Omental fat pad (tissue), 4 donors: ENCODE results near the gene PXDN. TPM values are rescaled to one million over a fixed set of nuclear protein-coding genes. Genes with fewer than 3 reads are reported as not detected.

ENCODE experiments used
- ATAC-seq: fragments of 150-250 bp; one replicate; pipeline ENCODE4 v1.9.1; 2016; ENCODE audit warnings: mild to moderate bottlenecking, moderate library complexity; ENCODE audit not compliant: low FRiP score
- DNase-seq: peaks from one replicate; pipeline ENCODE4 v3.0.0-alpha.2; 2019; ENCODE audit warnings: low spot score
- total RNA-seq, 4 donors: library from RNA; depleted of rRNA; stranded (reverse); fragments of >200 nt; gene quantifications; one replicate each; pipeline ENCODE4 v1.1.0, GENCODE V29; 2016
- TF ChIP-seq, protein P1 (sequence below), 3 donors: fragments of 450-650 bp; IDR thresholded peaks; one replicate each; pipeline ENCODE4 v1.5.1; 2016 to 2017; ENCODE audit warnings: antibody characterized with exemption in 3 of 3, mild to moderate bottlenecking in 3 of 3, moderate library complexity in 2 of 3

Gene PXDN
- total RNA-seq, 4 donors from 2014 or later = 81.2 to 228 (median 112) TPM

DNA sequence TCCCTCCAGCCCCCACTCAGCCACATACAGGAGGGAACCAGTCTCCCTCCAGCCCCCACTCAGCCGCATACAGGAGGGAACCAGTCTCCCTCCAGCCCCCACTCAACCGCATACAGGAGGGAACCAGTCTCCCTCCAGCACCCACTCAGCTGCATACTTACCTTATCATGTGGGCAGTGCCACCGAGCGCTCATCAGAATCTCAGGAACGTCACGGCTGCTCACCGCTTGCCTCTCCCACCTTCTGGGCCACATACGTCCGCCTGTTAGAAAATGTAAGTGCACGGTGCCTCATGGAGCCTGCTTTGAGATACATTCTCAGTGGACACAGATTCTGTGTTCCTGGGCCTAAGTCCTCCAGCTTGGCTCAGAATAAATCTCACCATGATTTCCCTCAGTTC is 124.8 kb downstream of the PXDN start:
- TF ChIP-seq, protein P1, sequence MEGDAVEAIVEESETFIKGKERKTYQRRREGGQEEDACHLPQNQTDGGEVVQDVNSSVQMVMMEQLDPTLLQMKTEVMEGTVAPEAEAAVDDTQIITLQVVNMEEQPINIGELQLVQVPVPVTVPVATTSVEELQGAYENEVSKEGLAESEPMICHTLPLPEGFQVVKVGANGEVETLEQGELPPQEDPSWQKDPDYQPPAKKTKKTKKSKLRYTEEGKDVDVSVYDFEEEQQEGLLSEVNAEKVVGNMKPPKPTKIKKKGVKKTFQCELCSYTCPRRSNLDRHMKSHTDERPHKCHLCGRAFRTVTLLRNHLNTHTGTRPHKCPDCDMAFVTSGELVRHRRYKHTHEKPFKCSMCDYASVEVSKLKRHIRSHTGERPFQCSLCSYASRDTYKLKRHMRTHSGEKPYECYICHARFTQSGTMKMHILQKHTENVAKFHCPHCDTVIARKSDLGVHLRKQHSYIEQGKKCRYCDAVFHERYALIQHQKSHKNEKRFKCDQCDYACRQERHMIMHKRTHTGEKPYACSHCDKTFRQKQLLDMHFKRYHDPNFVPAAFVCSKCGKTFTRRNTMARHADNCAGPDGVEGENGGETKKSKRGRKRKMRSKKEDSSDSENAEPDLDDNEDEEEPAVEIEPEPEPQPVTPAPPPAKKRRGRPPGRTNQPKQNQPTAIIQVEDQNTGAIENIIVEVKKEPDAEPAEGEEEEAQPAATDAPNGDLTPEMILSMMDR (IDR thresholded peaks at IDR 0.05) = no peak
- DNase-seq = no peak
- ATAC-seq = peak; percentile 42

DNA sequence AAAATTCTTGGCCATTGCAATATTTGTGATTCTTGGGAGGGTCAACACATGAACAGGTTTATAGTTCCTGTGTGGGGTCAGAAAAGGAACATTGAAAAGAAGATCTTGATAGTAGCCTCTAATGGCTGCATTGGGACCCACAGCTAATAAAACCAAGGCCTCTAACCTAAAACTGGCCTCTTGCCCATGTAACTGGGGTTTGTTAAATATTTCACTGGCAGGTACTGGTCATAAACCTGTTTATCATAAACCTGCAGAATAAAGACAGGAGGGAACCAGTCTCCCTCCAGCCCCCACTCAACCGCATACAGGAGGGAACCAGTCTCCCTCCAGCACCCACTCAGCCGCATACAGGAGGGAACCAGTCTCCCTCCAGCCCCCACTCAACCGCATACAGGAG is 125.3 kb downstream of the PXDN start:
- TF ChIP-seq, protein P1 (IDR thresholded peaks at IDR 0.05) = no peak
- ATAC-seq (no peak), DNase-seq (no peak)

DNA sequence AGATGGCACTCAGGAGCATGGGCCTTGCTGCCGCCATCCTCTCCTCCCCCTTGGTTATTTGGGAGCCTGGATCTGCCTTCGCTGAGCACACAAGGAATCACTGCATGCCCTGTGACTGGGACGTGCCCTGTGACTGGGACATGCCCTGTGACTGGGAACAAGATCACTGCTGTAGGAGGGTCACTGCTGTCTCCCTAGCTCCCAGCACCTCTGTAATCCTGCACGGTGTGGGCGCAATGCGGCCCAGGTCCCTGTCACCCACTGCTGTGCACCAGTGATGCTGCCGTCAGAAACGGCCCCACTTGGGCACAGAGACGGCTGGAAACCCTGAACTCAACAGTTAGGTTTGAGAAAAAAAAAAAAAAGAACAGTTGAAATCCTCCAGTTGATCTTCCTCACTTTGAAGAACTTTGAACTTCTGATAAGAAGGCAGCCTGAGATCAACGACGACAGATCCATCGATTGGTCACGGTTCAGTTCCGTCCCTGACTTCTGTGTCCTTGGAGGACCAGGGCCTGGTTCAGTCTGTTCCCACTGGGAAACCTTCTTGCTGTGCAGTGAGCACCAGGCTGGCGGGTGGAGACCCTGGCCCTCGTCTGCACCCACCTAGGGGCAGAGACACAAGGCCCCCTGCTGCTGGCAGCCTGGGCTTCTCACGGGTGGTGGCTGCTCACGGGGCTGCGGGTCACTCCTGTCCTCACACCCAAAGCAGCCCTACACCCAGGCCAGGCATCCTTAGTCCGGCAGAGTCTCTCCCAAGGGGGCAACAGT is 125.9 kb downstream of the PXDN start:
- ATAC-seq = no peak
- no peak for DNase-seq
- TF ChIP-seq, protein P1 (IDR thresholded peaks at IDR 0.05) = no peak

DNA sequence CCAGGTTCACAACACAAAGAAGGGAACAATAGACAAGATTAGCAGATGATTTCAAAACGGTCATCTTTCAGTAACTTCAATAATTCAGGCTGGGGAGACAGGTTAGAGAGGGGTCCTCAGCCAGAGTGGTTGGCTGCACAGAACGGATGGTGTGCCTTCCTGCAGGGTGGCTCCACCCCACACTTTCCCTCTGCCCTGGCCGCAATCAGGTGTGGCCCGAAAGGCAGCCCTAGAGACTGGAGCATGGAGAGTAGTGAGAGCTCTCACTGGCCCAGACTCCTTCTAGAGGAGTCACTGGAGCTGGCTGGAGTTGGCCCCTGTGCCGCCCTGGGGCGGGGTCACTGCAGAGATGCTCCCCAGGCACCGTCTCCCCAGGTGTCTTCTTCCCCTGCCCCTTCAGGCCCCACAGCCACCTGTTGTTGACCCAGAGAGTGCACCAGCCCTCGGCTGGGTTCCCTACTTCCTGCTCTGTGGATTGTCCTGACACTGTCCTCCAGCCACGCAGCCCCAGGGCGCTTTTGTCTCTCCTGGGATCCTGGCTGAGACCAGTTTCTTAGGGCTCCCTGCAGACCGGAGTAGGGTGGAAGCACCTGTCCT is 126.8 kb downstream of the PXDN start:
- DNase-seq (no peak), ATAC-seq (no peak)
- TF ChIP-seq, protein P1 (IDR thresholded peaks at IDR 0.05) = no peak

DNA sequence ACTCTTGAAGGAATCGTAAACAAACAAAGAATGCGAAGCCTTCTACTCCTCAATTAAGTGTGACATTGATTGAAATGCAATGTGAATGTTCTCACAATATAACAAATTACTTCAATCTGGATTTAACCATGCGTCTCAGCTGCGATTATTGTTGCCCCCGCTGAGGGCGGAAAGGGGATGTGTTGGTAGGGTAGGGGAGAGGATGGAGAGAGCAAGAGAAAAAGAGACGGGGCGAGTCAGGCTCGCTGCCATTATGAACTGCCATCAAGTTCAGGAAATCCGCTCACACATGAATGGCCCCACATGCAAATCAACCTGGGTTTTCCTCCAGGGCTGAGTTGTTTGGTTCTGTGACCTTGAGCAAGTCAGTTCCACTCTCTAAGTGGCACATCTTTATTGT is 129.8 kb downstream of the PXDN start:
- TF ChIP-seq, protein P1 (IDR thresholded peaks at IDR 0.05) = no peak
- ATAC-seq (no peak), DNase-seq (no peak)

DNA sequence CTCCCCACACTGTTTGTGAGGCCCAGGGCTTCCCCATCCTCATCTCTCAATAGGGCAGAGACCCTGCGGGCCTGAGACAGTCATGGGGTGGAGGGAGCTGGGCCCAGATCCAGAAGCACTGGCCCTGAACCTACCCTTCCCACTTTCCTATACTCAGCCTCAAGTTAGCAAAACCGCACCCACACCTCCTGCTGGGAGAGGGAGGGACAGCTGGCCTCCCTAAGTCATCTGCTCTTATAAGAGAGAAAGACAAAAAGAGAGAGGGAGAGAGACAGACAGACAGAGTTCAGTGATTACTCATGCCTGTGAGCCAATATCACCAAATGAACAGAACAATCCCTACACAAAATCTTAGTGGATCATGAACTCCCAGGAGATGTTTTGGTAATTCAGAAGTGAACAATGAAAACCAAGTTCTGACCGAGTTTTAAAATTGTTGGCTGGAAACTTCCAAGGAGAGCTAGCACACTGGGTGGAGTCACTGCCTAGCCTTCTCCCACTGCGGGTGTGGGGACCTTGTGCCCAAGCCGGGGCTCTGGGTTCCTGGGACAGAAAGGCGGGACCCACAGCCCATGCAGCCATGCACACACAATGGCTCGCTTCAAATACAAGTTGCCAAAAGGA is 130.5 kb downstream of the PXDN start:
- ATAC-seq = peak; percentile 75
- DNase-seq = no peak
- TF ChIP-seq, protein P1 (IDR thresholded peaks at IDR 0.05) = no peak
